GM19324 (cell line): ENCODE results near the gene MAGEA2B.
"Not testable (repeated sequence)": the region's sequence is repeated elsewhere in the genome, so short reads cannot be mapped to it uniquely, and the experiment has no call there.

Experiments used
- ATAC-seq: cut with Tn5 transposase; IDR thresholded peaks from one replicate; pipeline ENCODE4 v1.9.1; 2021; ENCODE audit warnings: mild to moderate bottlenecking, moderate library complexity; ENCODE audit not compliant: unreplicated experiment, low FRiP score

MAGEA2B gene

DNA sequence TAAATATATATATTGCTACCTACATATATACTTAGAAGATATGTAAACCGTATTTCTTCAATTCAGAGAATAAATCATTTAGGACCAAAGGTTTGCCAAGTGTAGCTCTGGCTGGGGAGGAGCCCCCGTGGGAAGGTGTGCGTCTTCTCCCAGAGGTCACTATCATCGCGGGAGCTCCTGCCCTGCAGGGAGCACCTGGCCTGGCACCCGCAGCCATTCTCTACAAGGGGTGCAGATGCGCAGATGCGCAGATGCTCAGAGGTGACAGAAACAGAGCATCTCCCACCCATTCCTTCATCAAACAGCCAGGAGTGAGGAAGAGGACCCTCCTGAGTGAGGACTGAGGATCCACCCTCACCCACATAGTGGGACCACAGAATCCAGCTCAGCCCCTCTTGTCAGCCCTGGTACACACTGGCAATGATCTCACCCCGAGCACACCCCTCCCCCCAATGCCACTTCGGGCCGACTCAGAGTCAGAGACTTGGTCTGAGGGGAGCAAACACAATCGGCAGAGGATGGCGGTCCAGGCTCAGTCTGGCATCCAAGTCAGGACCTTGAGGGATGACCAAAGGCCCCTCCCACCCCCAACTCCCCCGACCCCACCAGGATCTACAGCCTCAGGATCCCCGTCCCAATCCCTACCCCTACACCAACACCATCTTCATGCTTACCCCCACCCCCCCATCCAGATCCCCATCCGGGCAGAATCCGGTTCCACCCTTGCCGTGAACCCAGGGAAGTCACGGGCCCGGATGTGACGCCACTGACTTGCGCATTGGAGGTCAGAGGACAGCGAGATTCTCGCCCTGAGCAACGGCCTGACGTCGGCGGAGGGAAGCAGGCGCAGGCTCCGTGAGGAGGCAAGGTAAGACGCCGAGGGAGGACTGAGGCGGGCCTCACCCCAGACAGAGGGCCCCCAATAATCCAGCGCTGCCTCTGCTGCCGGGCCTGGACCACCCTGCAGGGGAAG is at the start of gene MAGEA2B:
Gene MAGEA2B (plus strand): TSS at position 814 of the 973 bp plus-strand sequence. CDS start 2,479 bp downstream, outside the sequence.
- not testable (repeated sequence) for ATAC-seq

DNA sequence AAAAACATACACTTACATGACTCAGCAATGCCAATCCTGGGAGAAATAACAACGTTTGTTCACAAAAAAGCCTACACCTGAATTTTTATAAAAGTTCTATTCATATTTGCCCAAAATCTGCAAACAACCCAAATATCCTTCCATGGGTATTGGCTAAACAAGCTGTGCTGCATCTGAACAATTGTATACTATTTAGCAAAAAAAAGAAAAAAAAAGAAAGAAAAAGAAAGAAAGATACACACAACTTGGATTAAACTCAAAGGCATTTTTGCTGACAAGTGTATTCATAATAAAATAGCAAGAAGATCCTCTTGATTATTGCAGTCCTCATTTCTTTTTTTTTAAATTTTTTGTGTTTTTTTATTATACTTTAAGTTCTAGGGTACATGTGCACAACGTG is 40.3 kb upstream of the MAGEA2B start:
- ATAC-seq = no peak

DNA sequence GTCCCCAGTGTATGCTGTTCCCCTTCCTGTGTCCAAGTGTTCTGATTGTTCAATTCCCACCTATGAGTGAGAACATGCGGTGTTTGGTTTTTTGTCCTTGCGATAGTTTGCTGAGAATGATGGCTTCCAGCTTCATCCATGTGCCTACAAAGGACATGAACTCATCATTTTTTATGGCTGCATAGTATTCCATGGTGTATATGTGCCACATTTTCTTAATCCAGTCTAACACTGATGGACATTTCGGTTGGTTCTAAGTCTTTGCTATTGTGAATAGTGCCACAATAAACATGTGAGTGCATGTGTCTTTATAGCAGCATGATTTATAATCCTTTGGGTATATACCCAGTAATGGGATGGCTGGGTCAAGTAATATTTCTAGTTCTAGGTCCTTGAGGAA is 39.8 kb upstream of the MAGEA2B start:
- not testable (repeated sequence) for ATAC-seq

DNA sequence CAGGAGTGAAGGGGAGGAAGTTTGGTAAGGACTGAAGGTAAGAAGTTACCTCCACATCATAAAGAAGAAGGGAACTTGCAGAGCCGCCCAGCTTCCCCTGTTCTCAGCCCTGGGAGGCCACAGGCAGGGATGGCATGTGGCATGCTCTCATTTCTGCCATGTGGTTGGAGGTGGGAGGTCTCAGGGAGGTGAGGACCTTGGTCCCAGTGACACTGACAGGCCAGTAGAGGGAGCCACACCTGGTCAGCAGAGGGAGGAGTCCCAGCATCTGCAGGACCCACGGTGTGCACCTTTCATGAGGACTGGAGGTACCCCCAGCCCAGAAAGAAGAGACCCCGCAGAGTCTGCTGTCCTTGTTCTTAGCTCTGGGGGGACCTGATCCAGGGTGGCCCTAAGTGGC is 33.4 kb upstream of the MAGEA2B start:
- peak; percentile 80 for ATAC-seq

GRCh38 chrX:152697952-152698931 is 16.2 kb upstream of the MAGEA2B start, which contains the start of gene MAGEA3:
TSS of gene MAGEA3 (plus strand) at chrX:152698794. CDS start at chrX:152700833, 2,039 bp downstream.
- not testable (repeated sequence) for ATAC-seq

- not testable (repeated sequence) for ATAC-seq
These were observed 14.0 kb upstream of the MAGEA2B start for GRCh38 chrX:152700390-152700789.

- not testable (repeated sequence) for ATAC-seq
These were observed 7.9 kb upstream of the MAGEA2B start for GRCh38 chrX:152706500-152706899.

- not testable (repeated sequence) for ATAC-seq
These were observed 5.3 kb upstream of the MAGEA2B start, which contains the start of gene CSAG2 for GRCh38 chrX:152709173-152709572. TSS of gene CSAG2 (minus strand) at chrX:152709273. CDS start at chrX:152709112, 161 bp downstream.

DNA sequence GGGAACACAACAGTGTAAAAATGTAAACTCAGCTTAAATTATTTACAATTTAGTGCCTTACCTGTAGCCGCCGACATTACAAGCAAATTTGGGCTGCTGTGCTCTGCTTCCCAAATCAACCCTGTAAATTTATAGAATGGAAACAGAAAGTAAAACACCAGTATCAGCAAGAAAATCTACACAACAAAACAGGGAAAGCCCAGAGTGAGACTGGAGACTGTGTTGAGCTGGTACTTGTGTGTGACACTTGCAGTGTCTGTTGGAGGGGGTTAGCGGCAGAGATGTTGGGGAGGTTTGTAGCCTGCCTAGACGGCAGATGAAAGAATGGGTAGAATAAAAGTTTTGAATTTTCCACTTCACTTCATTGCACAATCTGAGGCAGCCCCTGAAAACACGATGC is 1.2 kb upstream of the MAGEA2B start:
- not testable (repeated sequence) for ATAC-seq

GRCh38 chrX:152725409-152725808 is 11.0 kb downstream of the MAGEA2B start:
- no peak for ATAC-seq

DNA sequence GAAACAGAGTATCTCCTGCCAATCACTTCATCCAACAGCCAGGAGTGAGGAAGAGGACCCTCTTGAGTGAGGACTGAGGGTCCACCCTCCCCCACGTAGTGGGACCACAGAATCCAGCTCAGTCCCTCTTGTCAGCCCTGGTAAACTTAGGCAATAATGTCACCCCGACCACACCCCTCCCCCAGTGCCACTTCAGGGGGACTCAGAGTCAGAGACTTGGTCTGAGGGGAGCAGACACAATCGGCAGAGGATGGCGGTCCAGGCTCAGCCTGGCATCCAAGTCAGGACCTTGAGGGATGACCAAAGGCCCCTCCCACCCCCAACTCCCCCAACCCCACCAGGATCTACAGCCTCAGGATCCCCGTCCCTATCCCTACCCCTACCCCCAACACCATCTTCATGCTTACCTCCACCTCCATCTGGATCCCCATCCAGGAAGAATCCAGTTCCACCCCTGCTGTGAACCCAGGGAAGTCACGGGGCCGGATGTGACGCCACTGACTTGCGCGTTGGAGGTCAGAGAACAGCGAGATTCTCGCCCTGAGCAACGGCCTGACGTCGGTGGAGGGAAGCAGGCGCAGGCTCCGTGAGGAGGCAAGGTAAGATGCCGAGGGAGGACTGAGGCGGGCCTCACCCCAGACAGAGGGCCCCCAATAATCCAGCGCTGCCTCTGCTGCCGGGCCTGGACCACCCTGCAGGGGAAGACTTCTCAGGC is 19.0 kb downstream of the MAGEA2B start, which contains the start of the genes CSAG1 and MAGEA12:
Gene CSAG1 (minus strand): TSS at position 461 of the 715 bp plus-strand sequence. CDS start 1,261 bp downstream, outside the sequence.
Gene MAGEA12 (plus strand): TSS at position 497 of the 715 bp plus-strand sequence. CDS start 2,405 bp downstream, outside the sequence.
- no peak for ATAC-seq

- ATAC-seq = not testable (repeated sequence)
These were observed 19.9 kb downstream of the MAGEA2B start for GRCh38 chrX:152734143-152734858.

DNA sequence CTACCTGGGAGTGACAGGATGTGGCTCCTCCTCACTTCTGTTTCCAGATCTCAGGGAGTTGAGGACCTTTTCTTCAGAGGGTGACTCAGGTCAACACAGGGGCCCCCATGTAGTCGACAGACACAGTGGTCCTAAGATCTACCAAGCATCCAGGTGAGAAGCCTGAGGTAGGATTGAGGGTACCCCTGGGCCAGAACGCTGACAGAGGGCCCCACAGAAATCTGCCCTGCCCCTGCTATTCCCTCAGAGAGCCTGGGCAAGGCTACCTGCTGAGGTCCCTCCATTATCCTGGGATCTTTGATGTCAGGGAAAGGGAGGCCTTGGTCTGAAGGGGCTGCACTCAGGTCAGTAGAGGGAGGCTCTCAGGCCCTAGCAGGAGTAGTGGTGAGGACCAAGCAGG is 20.7 kb downstream of the MAGEA2B start:
- ATAC-seq = no peak

DNA sequence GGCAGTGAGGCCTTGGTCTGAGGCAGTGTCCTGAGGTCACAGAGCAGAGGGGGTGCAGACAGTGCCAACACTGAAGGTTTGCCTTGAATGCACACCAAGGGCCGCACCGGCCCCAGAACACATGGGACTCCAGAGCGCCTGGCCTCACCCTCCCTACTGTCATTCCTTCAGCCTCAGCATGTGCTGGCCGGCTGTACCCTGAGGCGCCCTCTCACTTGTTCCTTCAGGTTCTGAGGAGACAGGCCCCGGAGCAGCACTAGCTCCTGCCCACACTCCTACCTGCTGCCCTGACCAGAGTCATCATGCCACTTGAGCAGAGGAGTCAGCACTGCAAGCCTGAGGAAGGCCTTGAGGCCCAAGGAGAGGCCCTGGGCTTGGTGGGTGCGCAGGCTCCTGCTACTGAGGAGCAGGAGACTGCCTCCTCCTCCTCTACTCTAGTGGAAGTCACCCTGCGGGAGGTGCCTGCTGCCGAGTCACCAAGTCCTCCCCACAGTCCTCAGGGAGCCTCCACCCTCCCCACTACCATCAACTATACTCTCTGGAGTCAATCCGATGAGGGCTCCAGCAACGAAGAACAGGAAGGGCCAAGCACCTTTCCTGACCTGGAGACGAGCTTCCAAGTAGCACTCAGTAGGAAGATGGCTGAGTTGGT is 21.6 kb downstream of the MAGEA2B start:
- ATAC-seq = no peak

DNA sequence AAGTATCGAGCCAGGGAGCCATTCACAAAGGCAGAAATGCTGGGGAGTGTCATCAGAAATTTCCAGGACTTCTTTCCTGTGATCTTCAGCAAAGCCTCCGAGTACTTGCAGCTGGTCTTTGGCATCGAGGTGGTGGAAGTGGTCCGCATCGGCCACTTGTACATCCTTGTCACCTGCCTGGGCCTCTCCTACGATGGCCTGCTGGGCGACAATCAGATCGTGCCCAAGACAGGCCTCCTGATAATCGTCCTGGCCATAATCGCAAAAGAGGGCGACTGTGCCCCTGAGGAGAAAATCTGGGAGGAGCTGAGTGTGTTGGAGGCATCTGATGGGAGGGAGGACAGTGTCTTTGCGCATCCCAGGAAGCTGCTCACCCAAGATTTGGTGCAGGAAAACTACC is 22.1 kb downstream of the MAGEA2B start:
- not testable (repeated sequence) for ATAC-seq

DNA sequence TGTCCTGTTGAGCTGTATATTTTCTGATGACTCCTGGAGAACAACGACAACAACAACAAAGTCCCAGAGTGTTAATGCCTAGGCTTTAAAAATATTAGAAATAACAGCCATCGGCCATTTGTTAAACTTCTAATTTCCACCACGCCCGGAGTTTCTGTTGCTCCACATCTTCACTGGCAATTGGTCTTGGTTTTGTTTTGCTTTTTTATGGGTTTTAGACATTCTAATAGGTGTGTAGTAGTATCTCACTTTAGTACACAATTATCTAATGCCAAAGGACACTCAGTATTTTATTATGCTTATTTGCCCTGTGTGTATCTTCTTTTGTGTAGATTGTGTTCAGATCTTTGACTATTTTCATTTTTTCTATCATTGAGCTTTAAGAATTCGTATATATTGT is 24.1 kb downstream of the MAGEA2B start:
- ATAC-seq = no peak

DNA sequence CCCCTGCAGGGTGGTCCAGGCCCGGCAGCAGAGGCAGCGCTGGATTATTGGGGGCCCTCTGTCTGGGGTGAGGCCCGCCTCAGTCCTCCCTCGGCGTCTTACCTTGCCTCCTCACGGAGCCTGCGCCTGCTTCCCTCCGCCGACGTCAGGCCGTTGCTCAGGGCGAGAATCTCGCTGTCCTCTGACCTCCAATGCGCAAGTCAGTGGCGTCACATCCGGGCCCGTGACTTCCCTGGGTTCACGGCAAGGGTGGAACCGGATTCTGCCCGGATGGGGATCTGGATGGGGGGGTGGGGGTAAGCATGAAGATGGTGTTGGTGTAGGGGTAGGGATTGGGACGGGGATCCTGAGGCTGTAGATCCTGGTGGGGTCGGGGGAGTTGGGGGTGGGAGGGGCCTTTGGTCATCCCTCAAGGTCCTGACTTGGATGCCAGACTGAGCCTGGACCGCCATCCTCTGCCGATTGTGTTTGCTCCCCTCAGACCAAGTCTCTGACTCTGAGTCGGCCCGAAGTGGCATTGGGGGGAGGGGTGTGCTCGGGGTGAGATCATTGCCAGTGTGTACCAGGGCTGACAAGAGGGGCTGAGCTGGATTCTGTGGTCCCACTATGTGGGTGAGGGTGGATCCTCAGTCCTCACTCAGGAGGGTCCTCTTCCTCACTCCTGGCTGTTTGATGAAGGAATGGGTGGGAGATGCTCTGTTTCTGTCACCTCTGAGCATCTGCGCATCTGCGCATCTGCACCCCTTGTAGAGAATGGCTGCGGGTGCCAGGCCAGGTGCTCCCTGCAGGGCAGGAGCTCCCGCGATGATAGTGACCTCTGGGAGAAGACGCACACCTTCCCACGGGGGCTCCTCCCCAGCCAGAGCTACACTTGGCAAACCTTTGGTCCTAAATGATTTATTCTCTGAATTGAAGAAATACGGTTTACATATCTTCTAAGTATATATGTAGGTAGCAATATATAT is 39.5 kb downstream of the MAGEA2B start, which contains the start of gene MAGEA2:
Gene MAGEA2 (minus strand): TSS at position 157 of the 965 bp plus-strand sequence. CDS start 2,479 bp downstream, outside the sequence.
- ATAC-seq = not testable (repeated sequence)
